Neuronal stem cell (in vitro differentiated cells): ENCODE measurements around the gene MIEN1.
A peak's percentile ranks its signal among the peaks of the same experiment; 100 is the strongest.

Source experiments
- DNase-seq: peaks from one replicate; pipeline ENCODE4 v3.0.0-alpha.2; 2013; ENCODE audit warnings: low spot score
- H2AFZ ChIP-seq: one replicate; pipeline ENCODE4 v1.6.1; 2013; ENCODE audit warnings: mild to moderate bottlenecking, low read length, inconsistent platforms
- H2AK5ac ChIP-seq: 2 replicates; pipeline ENCODE4 v1.6.1; 2013; ENCODE audit warnings: low read depth, mild to moderate bottlenecking, inconsistent platforms, low read length, moderate library complexity, mixed read lengths
- H2BK120ac ChIP-seq: 2 replicates; pipeline ENCODE4 v1.6.1; 2013; ENCODE audit warnings: low read depth, mild to moderate bottlenecking, inconsistent platforms, low read length, moderate library complexity, mixed read lengths
- H2BK12ac ChIP-seq: one replicate; pipeline ENCODE4 v1.6.1; 2013; ENCODE audit warnings: low read length, inconsistent platforms
- H2BK15ac ChIP-seq: 2 replicates; pipeline ENCODE4 v1.6.1; 2013; ENCODE audit warnings: mild to moderate bottlenecking, low read length, inconsistent platforms, mixed read lengths
- H2BK5ac ChIP-seq: one replicate; pipeline ENCODE4 v1.6.1; 2013; ENCODE audit warnings: inconsistent platforms, mild to moderate bottlenecking, low read length, moderate library complexity
- H3K14ac ChIP-seq: one replicate; pipeline ENCODE4 v1.6.1; 2013; ENCODE audit warnings: low read length, inconsistent platforms
- H3K18ac ChIP-seq: 2 replicates; pipeline ENCODE4 v1.6.1; 2013; ENCODE audit warnings: low read length, inconsistent platforms
- H3K23ac ChIP-seq: 2 replicates; pipeline ENCODE4 v1.6.1; 2013; ENCODE audit warnings: low read depth, mild to moderate bottlenecking, mixed read lengths, low read length, inconsistent platforms; ENCODE audit not compliant: poor library complexity
- H3K27ac ChIP-seq: replicated peaks from 3 replicates; pipeline ENCODE4 v1.5.1; 2013; ENCODE audit warnings: low read length, inconsistent platforms
- H3K27me3 ChIP-seq, 3 experiments: 2 replicates each; pipeline ENCODE4 v1.6.1; 2013; ENCODE audit warnings: low read length in 3 of 3, mild to moderate bottlenecking in 2 of 3, inconsistent platforms in 1 of 3, low read depth in 1 of 3, mixed read lengths in 1 of 3, moderate library complexity in 1 of 3; ENCODE audit not compliant: control insufficient read depth in 3 of 3, insufficient read depth in 3 of 3
- H3K36me3 ChIP-seq, 2 donors: replicated peaks in 1 of 2; 2 replicates each; pipeline ENCODE4 v1.6.1; 2013; ENCODE audit warnings: low read length in 2 of 2; ENCODE audit not compliant: control insufficient read depth in 2 of 2, insufficient read depth in 2 of 2
- H3K4ac ChIP-seq: 2 replicates; pipeline ENCODE4 v1.6.1; 2013; ENCODE audit warnings: inconsistent platforms, mild to moderate bottlenecking, low read length, moderate library complexity
- H3K4me1 ChIP-seq, 2 donors: 1 replicate in 1 of 2; 2 replicates in 1 of 2; pipeline ENCODE4 v1.6.1; 2013; ENCODE audit warnings: low read length in 2 of 2, low read depth in 1 of 2; ENCODE audit not compliant: control insufficient read depth in 2 of 2, insufficient read depth in 1 of 2
- H3K4me2 ChIP-seq: one replicate; pipeline ENCODE4 v1.6.1; 2013; ENCODE audit warnings: mild to moderate bottlenecking, low read length, inconsistent platforms; ENCODE audit not compliant: insufficient read depth, poor library complexity, severe bottlenecking
- H3K4me3 ChIP-seq, 2 donors: 2 replicates each; pipeline ENCODE4 v1.5.1; 2013; ENCODE audit warnings: low read length in 2 of 2, mild to moderate bottlenecking in 2 of 2, inconsistent platforms in 1 of 2, moderate library complexity in 1 of 2
- H3K79me1 ChIP-seq: one replicate; pipeline ENCODE4 v1.6.1; 2013; ENCODE audit warnings: low read depth, mild to moderate bottlenecking, inconsistent platforms, low read length, moderate library complexity
- H3K9ac ChIP-seq: one replicate; pipeline ENCODE4 v1.6.1; 2013; ENCODE audit warnings: mild to moderate bottlenecking, low read depth, low read length, inconsistent platforms; ENCODE audit not compliant: poor library complexity
- H3K9me3 ChIP-seq, 2 donors: replicated peaks in 1 of 2; 2 replicates each; pipeline versions ENCODE3 to v1.6.1; 2013; ENCODE audit warnings: low read length in 2 of 2, mild to moderate bottlenecking in 2 of 2, inconsistent platforms in 1 of 2, low read depth in 1 of 2, mixed read lengths in 1 of 2, moderate library complexity in 1 of 2; ENCODE audit not compliant: control insufficient read depth in 2 of 2, insufficient read depth in 1 of 2
- H4K8ac ChIP-seq: one replicate; pipeline ENCODE4 v1.6.1; 2013; ENCODE audit warnings: low read depth, mild to moderate bottlenecking, inconsistent platforms, low read length, moderate library complexity
- H4K91ac ChIP-seq: one replicate; pipeline ENCODE4 v1.6.1; 2013; ENCODE audit warnings: low read length, low read depth, mild to moderate bottlenecking, inconsistent platforms; ENCODE audit not compliant: poor library complexity
- WGBS, 2 donors: extraction: QIAGEN DNeasy Blood & Tissue Kit; methylation state at CpG; one replicate each; pipeline ENCODE4 v1.1.7; 2013; ENCODE audit warnings: missing lambda C conversion rate in 2 of 2, mixed read lengths in 1 of 2; ENCODE audit not compliant: insufficient read length in 2 of 2, insufficient replicate concordance in 1 of 2; ENCODE audit errors: extremely low coverage in 2 of 2; 5-methylcytosine and 5-hydroxymethylcytosine counted together

The MIEN1 gene

GRCh38 chr17:39755554-39756379 lies 25.4 kb upstream of the MIEN1 start:
- Histone ChIP-seq H2BK15ac (peak overlapping the region; percentile 37), H3K9ac (peak overlapping the region; percentile 74), H3K79me1 (no peaks in the 10 kb centered on the region), H3K18ac (peak overlapping the region; percentile 61), H3K36me3 (no peaks in the 10 kb centered on the region), H4K8ac (no peak overlapping the region), H2BK12ac (no peak overlapping the region), H3K9me3 (peaks cover 2% of the 10 kb centered on the region in 2 donors), H2AFZ (peak overlapping the region; percentile 100), H3K27me3 (peaks cover 0 to 61% (median 20%) of the 10 kb centered on the region in 3 experiments), H2BK120ac (no peak overlapping the region), H3K14ac (no peak overlapping the region), H3K4me3 (peak overlapping the region in 1 of 2 donors; percentile 61), H3K4ac (no peak overlapping the region), H4K91ac (no peak overlapping the region), H2AK5ac (peak overlapping the region; percentile 83), H2BK5ac (peak overlapping the region; percentile 69), H3K4me2 (no peak overlapping the region), H3K23ac (no peak overlapping the region), H3K27ac (no peak overlapping the region), H3K4me1 (peaks cover 2 to 6% of the 10 kb centered on the region in 2 donors)
- WGBS, 2 donors = no CpG with 5 or more reads among the region's 18 CpGs
- no peak for DNase-seq

GRCh38 chr17:39754958-39755553 lies 24.7 kb upstream of the MIEN1 start:
- no peak for DNase-seq
- H4K8ac ChIP-seq = no peak overlapping the region
- H3K9ac ChIP-seq = peak overlapping the region; percentile 56
- H3K23ac ChIP-seq = no peak overlapping the region
- H3K14ac ChIP-seq = no peak overlapping the region
- peaks cover 2 to 6% of the 10 kb centered on the region in 2 donors for H3K4me1 ChIP-seq
- no peak overlapping the region for H2BK120ac ChIP-seq
- H2AFZ ChIP-seq = peak overlapping the region; percentile 100
- peaks cover 2% of the 10 kb centered on the region in 2 donors for H3K9me3 ChIP-seq
- H3K18ac ChIP-seq = peak overlapping the region; percentile 97
- no peak overlapping the region for H3K4ac ChIP-seq
- peak overlapping the region; percentile 76 for H2BK15ac ChIP-seq
- H3K4me2 ChIP-seq = peak overlapping the region; percentile 90
- no peak overlapping the region for H2AK5ac ChIP-seq
- peaks cover 0 to 64% (median 20%) of the 10 kb centered on the region in 3 experiments for H3K27me3 ChIP-seq
- H3K79me1 ChIP-seq = no peaks in the 10 kb centered on the region
- no peak overlapping the region for H2BK12ac ChIP-seq
- no CpG with 5 or more reads among the region's 21 CpGs for WGBS, 2 donors
- H2BK5ac ChIP-seq = peak overlapping the region; percentile 77
- H3K27ac ChIP-seq = no peak overlapping the region
- H3K4me3 ChIP-seq = peak overlapping the region; percentile 63 to 75
- H4K91ac ChIP-seq = no peak overlapping the region
- no peaks in the 10 kb centered on the region for H3K36me3 ChIP-seq

DNA sequence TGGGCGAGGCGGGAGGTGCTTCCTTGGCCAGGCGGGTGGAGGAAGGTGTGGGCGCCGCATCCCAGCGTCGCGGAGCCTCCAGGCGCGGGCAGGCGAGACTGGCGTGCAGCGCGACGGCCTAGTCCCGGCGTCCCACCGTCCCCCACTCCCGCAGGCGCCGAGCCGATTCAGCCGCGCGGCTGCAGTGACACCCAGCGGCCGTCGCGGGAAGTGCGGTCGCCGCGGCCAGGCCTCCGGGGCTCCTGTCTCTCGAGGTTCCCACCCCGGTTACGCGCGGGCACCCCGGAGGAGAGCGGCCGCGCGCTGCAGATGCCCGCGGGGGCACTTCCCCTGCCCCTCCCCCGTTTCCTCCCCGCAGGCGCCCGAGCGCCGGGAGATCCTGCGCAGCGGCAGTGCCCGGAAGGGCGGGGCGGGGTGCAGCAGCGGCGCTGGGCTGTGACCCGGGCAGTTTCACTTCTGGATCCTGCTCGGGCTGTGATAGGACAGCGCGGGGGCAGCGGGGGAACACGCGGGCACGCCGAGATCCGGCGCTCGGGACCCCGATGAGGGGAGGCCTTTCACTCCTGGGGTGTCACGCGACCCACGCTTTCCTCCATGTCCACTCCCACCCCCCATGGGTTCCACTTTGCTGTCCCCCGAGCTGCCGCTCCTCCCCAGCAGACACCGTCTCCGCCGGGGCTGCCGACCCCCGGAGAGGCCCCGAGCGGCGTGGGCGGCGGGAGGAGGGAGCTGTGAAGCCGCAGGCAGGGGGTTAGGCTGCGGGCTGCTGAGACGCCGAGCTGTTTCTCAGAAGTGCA lies 24.0 kb upstream of the MIEN1 start:
- no CpG with 5 or more reads among the region's 91 CpGs for WGBS, 2 donors
- H3K27ac ChIP-seq = no peak overlapping the region

More for the DNA sequence above, 24.0 kb upstream of the MIEN1 start:
- H2AK5ac ChIP-seq = peak overlapping the region; percentile 10
- H3K4me2 ChIP-seq = peak overlapping the region; percentile 90
- no peak overlapping the region for H4K91ac ChIP-seq
- peak overlapping the region; percentile 63 to 75 for H3K4me3 ChIP-seq
- H2AFZ ChIP-seq = peak overlapping the region; percentile 100
- H3K18ac ChIP-seq = peak overlapping the region; percentile 97
- H3K9ac ChIP-seq = peak overlapping the region; percentile 90
- peak overlapping the region; percentile 77 for H2BK5ac ChIP-seq
- peaks cover 2% of the 10 kb centered on the region in 2 donors for H3K9me3 ChIP-seq
- peaks cover 2 to 6% of the 10 kb centered on the region in 2 donors for H3K4me1 ChIP-seq
- H3K4ac ChIP-seq = no peak overlapping the region
- peak overlapping the region; percentile 98 for H4K8ac ChIP-seq
- peak overlapping the region; percentile 91 for H3K14ac ChIP-seq
- H3K27me3 ChIP-seq = peaks cover 0 to 59% (median 20%) of the 10 kb centered on the region in 3 experiments
- H2BK12ac ChIP-seq = peak overlapping the region; percentile 66
- peak overlapping the region; percentile 99 for H2BK120ac ChIP-seq
- peak overlapping the region; percentile 93 for H2BK15ac ChIP-seq
- peak; percentile 83 for DNase-seq
- H3K36me3 ChIP-seq = no peaks in the 10 kb centered on the region
- no peaks in the 10 kb centered on the region for H3K79me1 ChIP-seq
- H3K23ac ChIP-seq = peak overlapping the region; percentile 96
